Measurements from ENCODE around the gene LBR.
"Not testable (repeated sequence)": the region's sequence is repeated elsewhere in the genome, so short reads cannot be mapped to it uniquely, and the experiment has no call there.

LBR gene

GRCh38 chr1:225427235-225428067, at the start of gene LBR:
LBR (minus strand) TSS chr1:225428038; CDS start chr1:225424075, 3,963 bp downstream.
- DNase-seq, result no peak

- no peak for DNase-seq
Observed at GRCh38 chr1:225477296-225477911, 49.6 kb upstream of the LBR start.

- DNase-seq, result no peak
Observed at GRCh38 chr1:225476538-225476988, 48.7 kb upstream of the LBR start.

GRCh38 chr1:225476100-225476511, 48.3 kb upstream of the LBR start:
- no peak for DNase-seq

GRCh38 chr1:225474986-225475820, 47.4 kb upstream of the LBR start:
- DNase-seq, result peak in 1 of 2 donors; percentile 64

- DNase-seq, result no peak
Observed at GRCh38 chr1:225474439-225474985, 46.7 kb upstream of the LBR start.

- DNase-seq, result not testable (repeated sequence)
Observed at GRCh38 chr1:225473676-225474438, 46.0 kb upstream of the LBR start.

- DNase-seq, result not testable (repeated sequence)
Observed at GRCh38 chr1:225473266-225473665, 45.4 kb upstream of the LBR start.

GRCh38 chr1:225471453-225472301, 43.8 kb upstream of the LBR start:
- DNase-seq, result no peak

GRCh38 chr1:225471109-225471452, 43.2 kb upstream of the LBR start:
- no peak for DNase-seq

- no peak for DNase-seq
Observed at GRCh38 chr1:225470211-225471108, 42.6 kb upstream of the LBR start.

GRCh38 chr1:225469051-225469450, 41.2 kb upstream of the LBR start:
- no peak for DNase-seq

GRCh38 chr1:225468270-225469020, 40.6 kb upstream of the LBR start:
- no peak for DNase-seq

GRCh38 chr1:225467193-225468020, 39.6 kb upstream of the LBR start:
- DNase-seq, result peak; percentile 66 to 87

GRCh38 chr1:225466848-225467192, 39.0 kb upstream of the LBR start:
- no peak for DNase-seq

- no peak for DNase-seq
Observed at GRCh38 chr1:225465793-225466517, 38.1 kb upstream of the LBR start.

- no peak for DNase-seq
Observed at GRCh38 chr1:225464851-225465792, 37.3 kb upstream of the LBR start.
